C1 segment of cervical spinal cord (tissue), 14 donors: ENCODE results near the gene MEG3.
A peak's percentile ranks its signal among the peaks of the same experiment; 100 is the strongest.

Experiments used
- DNase-seq, 14 donors: peaks; one replicate each; lab custom pipeline; 2025; lab: John Stamatoyannopoulos, UW

Gene MEG3

GRCh38 chr14:100880271-100881101 lies 54.6 kb downstream of the MEG3 start:
- DNase-seq: peak in 1 of 14 donors; percentile 61

- DNase-seq: no peak
Observed at GRCh38 chr14:100881211-100882025, 55.5 kb downstream of the MEG3 start.

- DNase-seq: no peak
Observed at GRCh38 chr14:100882026-100882967, 56.4 kb downstream of the MEG3 start.

GRCh38 chr14:100882991-100883788 lies 57.3 kb downstream of the MEG3 start:
- no peak for DNase-seq

GRCh38 chr14:100883789-100884101 lies 57.8 kb downstream of the MEG3 start:
- no peak for DNase-seq

GRCh38 chr14:100884456-100884855 lies 58.5 kb downstream of the MEG3 start:
- no peak for DNase-seq

- DNase-seq: no peak
Observed at GRCh38 chr14:100885196-100885595, 59.3 kb downstream of the MEG3 start.

GRCh38 chr14:100885617-100886016 lies 59.7 kb downstream of the MEG3 start:
- no peak for DNase-seq

GRCh38 chr14:100887728-100888335 lies 61.9 kb downstream of the MEG3 start:
- DNase-seq: no peak

GRCh38 chr14:100888789-100889315 lies 62.9 kb downstream of the MEG3 start:
- no peak for DNase-seq

GRCh38 chr14:100889641-100890040 lies 63.7 kb downstream of the MEG3 start:
- DNase-seq: no peak

- DNase-seq: no peak
Observed at GRCh38 chr14:100890061-100890850, 64.3 kb downstream of the MEG3 start.

GRCh38 chr14:100891051-100891450 lies 65.1 kb downstream of the MEG3 start:
- no peak for DNase-seq

GRCh38 chr14:100891501-100892445 lies 65.9 kb downstream of the MEG3 start:
- no peak for DNase-seq

GRCh38 chr14:100892496-100893227 lies 66.7 kb downstream of the MEG3 start:
- no peak for DNase-seq

- no peak for DNase-seq
Observed at GRCh38 chr14:100893228-100893601, 67.3 kb downstream of the MEG3 start.

GRCh38 chr14:100893760-100894159 lies 67.8 kb downstream of the MEG3 start:
- no peak for DNase-seq

- DNase-seq: no peak
Observed at GRCh38 chr14:100894416-100894815, 68.5 kb downstream of the MEG3 start.
